SIG-M5 treated with dmso at 0.1 percent for 504 hours (cell line): Measurements from ENCODE around the gene RIOK1.
"Not testable (repeated sequence)": the region's sequence is repeated elsewhere in the genome, so short reads cannot be mapped to it uniquely, and the experiment has no call there.

Source experiments
- DNase-seq: peaks from one replicate; lab custom pipeline; 2025; ENCODE audit not compliant: unreplicated experiment; lab: John Stamatoyannopoulos, UW

The RIOK1 gene

DNA sequence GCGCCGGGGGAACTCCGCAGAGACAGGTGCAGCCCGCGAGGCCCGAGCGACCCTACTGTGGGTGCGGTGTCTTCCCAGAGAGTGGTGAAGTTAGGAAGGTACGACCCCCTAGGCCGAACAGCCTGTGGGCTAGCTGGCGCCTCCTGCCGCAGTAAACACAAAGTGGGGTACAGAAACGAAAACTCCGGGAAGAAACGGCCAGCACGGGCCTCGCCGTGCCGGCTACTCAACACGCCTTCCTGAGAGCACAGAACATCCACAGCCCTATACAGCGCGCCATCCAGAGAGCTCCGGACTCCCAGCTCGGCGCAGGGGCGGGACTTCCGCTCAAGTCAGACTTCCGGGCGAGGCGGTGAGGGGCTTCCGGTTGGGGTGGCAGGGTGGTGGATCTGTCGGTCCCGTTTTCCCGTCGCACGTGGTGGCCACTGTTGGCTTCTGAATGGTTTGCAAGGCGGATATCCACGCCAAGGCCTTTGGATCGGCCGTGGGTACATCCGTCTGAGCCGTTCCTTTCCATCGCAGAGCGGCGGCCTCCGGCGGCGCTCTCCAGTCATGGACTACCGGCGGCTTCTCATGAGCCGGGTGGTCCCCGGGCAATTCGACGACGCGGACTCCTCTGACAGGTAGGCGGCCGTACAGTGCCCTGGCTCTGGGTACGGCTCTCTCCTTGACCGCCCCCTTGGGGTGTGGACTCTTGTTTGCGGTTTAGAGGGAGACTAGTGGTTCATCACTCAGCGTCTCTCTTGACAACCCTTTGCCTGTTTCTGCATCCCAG is at the start of gene RIOK1, which contains the start of gene CAGE1:
TSS of gene RIOK1 (plus strand) at position 358 of the 775 bp plus-strand sequence. CDS start at position 553, 195 bp downstream.
TSS of gene CAGE1 (minus strand) at position 292 of the 775 bp plus-strand sequence. CDS start 2,569 bp downstream, outside the sequence.
- peak; percentile 89 for DNase-seq

DNA sequence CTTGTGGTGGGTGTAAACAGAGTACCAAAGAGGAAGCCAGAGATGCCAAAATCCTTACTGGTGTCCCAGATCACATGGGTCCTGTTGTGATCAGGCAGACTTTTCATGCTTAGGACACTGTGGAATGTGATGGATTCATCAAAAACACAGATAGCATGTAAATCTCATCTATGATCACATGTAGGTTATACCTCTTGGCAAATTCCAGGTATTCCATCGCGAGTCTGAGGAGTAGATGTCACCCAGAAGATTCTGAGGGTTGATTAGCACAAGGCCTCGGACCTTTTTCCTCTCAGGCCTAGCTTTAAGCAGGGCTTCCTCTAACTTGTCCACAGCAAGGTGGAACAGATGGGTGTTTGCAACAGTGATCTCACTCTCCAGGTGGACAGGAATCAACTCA is 48.3 kb upstream of the RIOK1 start:
- DNase-seq = no peak

DNA sequence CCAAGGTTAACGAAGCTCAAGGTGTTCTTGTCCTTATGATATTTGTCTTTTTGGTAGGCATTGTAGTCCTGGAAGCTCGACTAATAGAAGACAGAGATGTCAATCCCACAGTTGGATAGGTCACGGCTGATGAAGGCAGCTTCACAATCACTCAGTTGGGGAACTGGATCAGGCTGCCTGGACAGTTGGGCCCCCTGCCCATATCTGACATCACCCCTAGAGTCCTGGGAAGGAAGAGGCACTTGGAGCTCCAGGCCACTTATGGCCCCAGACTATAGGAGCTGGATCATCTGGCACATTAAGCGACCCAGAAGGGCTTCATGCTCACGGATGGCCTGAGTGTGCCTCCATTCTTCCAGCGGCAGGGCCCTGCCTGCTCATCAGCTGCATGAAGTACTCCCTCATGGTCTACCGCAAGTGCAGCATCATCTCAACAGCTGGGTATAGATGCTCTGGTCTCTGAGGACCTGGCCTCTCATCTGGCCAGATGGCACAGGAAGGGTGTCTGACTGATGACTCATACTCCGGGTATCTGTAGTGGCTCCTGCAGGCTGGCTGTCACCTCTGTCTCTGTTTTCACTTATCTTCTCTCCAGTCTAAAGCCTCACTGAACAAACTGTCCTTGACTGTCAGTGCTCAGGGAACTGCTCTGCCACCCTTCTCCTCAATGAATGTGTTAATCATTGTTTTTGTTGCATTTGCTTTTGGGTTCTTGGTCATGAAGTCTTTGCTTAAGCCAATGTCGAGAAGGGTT is 47.4 kb upstream of the RIOK1 start:
- no peak for DNase-seq

DNA sequence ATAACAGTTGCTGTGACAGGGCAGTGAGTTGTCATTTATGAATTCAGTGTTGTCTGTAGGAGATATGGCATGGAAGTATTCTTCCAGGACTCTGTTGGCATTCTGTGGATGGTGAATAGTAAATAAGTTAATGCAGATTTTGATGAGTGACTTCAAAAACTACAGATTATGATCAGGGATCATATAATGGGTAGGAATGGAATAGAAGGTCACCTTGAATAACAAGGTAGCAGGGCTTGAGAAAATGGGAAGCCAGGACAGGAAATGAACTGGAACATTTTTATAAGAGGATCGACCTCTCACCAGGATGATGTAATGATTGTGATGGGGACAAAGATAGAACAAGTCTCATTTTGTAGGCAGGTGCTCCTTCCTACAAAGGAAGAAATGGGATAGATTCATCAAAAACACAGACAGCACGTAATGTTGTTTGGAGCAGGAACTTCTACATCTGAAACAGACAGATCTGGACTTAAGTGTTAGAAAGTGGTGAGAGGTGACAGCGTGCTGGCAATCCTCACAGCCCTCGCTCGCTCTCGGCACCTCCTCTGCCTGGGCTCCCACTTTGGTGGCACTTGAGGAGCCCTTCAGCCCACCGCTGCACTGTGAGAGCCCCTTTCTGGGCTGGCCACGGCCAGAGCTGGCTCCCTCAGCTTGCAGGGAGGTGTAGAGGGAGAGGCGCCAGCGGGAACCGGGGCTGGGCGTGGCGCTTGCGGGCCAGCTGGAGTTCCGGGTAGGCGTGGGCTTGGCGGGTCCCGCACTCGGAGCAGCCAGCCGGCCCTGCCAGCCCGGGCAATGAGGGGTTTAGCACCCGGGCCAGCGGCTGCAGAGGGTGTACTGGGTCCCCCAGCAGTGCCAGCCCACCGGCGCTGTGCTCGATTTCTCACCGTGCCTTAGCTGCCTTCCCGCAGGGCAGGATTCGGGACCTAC is 45.8 kb upstream of the RIOK1 start:
- no peak for DNase-seq

DNA sequence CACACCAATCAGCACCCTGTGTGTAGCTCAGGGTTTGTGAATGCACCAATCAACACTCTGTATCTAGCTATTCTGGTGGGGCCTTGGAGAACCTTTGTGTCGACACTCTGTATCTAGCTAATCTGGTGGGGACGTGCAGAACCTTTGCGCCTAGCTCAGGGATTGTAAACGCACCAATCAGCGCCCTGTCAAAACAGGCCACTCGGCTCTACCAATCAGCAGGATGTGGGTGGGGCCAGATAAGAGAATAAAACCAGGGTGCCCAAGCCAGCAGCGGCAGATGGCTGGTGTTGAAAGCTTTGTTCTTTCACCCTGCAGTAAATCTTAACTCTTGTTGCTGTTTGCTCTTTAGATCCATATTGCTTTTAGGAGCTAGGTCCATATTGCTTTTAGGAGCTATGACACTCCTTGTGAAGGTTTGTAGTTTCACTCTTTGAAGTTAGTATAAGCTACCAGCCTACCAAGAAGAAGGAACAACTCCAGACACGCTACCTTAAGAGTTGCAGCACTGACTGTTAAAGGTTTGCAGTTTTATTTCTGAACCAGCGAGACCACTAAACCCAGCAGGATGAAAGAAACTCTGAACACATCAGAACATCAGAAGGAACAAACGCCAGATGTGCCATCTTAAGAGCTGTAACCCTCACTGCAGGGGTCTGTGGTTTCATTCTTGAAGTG is 44.7 kb upstream of the RIOK1 start:
- DNase-seq = not testable (repeated sequence)

DNA sequence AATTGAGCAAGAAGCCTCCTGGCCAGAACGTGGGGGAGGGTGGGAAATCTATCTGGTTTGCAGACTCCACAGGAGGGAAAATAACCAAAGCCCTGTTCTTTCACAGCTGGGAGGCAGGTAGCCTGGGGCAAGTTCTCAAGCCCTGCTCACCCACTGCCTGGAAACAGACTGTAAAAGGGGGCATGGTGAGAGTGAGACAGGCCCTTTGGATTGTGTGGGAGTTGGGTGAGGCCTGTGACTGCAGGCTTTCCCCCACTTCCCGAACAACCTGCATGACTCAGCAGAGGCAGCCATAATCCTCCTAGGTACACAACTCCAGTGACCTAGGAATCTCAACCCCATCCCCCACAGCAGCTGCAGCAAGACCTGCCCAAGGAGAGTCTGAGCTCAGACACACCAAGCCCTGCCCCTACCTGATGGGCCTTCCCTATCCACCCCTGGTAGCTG is 42.0 kb upstream of the RIOK1 start:
- not testable (repeated sequence) for DNase-seq

DNA sequence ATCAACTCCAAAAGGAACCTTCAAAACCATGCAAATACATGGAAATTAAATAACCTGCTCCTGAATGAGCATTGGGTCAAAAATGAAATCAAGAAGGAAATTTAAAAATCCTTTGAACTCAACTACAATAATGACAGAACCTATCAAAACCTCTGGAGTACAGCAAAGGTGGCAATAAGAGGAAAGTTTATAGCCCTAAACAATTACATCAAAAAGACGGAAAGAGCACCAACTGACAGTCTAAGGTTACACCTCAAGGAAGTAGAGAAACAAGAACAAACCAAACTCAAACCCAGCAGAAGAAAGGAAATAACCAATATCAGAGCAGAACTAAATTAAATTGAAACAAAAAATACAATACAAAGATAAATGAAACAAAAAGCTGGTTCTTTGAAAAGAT is 39.0 kb upstream of the RIOK1 start:
- DNase-seq = not testable (repeated sequence)

DNA sequence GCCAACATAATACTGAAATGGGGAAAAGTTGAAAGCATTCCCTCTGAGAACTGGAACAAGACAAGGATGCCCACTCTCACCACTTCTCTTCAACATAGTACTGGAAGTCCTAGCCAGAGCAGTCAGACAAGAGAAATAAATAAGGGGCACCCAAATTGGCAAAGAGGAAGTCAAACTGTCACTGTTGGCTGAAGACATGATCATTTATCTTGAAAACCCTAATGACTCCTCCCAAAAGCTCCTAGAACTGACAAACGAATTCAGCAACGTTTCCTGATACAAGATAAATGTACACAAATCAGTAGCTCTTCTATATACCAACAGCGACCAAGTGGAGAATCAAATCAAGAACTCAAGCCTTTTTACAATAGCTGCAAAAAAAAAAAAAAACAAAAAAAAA is 37.7 kb upstream of the RIOK1 start:
- DNase-seq = not testable (repeated sequence)

DNA sequence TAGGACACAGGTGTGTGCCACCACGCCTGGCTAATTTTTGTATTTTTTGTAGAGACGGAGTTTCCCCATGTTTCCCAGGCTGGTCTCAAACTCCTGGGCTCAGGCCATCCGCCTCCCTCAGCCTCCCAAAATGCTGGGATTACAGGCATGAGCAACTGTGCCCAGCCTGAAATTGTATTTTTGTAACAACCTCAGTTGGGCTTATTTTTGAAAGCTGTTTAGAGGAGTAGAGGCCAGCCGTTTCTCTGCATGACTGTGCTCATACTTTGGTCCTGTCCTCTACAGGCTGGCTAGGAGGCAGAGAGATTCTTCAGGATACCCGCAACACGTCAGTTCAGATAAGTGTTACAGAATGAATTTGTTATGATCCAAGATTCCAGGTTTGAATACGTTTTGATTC is 22.2 kb upstream of the RIOK1 start:
- DNase-seq = no peak

DNA sequence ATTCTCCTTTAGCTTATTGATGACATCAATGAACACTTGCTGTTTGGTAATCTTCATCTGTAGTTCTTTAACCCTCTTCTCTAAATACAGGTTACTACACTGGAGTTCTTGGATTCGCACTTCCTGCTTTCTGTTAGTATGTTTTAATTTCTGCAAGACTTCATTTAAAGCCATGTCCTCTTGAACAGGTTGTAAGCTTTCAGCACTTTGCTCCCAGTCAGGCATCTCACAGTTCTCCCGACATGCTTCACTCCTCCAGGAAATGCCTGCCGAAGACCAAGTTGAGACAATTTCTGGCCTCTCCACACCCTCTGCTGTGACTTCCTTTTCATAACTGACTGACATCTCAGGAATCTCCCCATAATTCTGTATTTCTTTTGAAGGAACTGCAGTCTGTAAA is 15.9 kb upstream of the RIOK1 start:
- DNase-seq = peak; percentile 16

DNA sequence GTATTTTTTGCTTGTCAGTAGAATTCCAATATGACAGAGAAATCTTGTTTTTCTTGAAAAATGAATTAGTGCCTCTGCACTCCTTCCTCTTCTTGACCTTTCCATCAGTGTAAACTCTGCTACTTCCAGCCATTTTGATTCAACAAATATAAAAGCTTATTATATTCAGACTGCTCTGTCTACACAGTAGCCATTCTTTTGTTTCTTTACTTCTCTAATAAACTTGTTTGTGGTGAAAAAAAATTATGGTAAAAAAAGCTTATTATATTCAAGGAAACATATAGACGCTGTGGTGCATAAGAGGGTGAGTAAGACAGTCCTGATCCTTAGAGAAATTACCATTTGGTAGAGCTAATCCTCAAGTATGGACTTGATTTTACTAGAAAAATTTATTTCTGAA is 11.6 kb upstream of the RIOK1 start:
- DNase-seq = no peak

DNA sequence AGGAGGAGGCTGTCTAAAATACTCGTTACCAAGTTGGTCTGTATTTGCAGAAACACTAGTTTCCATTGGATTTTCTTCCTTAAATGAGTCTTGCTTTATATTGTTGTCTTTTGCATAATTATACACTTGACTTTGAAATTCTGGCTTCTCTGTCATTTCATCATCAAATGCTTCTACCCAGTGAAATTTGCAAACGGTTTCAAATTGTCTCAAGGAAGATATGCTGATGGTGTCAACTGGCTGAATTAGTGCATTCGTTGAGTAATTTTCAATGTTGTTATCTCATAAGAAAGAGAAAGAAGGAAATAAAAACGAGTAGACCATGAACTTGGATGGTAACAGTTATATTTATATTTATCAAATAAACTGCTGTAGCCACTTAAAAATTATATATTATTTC is 10.9 kb upstream of the RIOK1 start:
- peak; percentile 8 for DNase-seq

DNA sequence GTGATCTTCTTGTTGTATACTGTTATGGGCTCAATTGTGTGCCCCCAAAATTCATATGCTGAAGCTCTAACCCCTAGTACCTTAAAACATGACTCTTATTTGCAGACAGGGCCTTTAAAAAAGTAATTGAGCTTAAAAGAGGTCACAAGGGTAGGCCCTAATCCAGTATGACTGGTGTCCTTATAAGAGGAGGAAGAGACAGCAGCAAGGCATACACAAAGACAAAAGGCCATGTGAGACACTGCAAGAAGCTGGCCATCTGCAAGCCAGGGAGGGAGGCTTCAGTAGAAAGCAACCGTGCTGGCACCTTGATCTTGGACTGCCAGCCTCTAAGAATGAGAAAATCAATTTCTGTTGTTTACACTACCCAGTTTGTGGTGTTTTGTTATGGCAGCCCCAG is 8.5 kb upstream of the RIOK1 start:
- DNase-seq = no peak

DNA sequence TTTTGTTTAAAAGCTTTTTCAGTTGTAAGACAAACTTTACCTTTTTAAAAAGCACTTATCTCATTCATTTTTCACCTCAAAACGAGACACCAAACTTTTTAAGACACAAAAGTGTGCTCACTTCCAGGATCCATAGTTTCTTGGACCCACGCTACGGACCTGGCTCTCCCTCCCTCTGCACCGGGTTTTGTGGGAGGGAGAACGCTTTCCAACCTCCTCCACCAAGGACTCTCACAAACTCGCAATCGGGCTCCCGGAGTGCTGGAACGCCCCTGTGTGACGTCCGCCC is 502 bp upstream of the RIOK1 start:
- DNase-seq = peak; percentile 68

DNA sequence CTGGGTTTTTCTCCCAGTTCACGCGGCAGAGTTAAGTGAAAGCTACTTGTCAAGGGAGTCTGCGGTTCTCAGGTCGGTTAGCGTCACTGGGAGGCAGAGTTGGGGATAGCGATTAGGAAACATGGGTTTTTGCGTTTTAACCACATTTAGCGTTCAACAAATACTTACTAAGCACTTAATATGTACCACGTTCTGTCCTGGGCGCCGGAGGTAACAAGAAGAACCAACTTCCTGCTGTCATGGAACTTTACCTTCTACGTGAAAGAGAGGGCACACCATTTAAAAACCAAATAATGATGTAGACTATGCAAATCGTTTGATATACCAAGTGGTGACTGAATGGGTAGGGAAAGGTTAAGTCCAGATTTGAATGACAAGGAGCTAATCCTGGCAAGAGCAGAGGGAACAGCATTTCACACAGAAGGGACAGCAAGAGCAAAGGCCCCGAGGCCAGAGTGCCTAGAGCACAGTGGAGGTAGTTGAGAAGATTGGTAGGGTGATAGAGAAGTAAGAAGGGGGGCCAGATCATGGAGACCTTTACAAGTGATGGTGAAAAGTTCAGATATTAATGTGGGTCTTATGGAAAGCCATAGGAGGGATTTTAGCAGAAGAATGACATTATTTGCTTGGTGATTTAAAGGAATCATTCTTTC is 744 bp downstream of the RIOK1 start:
- DNase-seq = no peak

DNA sequence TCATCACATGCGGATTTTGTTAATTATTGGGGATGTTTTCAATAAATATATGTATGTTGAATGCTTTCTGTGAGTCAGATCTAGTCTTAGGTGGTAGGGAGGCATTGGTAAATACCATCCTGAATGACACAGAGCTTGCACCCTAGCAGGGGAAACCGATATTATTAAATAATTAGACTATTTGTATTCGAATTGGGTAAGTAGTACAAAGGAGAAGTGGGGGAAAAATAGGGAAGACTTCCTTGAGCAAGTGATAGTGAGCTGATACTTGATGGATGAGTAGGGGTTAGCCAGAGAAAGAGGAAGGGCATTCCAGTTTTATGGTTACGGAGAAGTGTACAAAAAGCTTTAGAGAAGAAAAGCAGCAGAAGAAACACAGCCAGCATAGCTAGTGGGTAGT is 1.5 kb downstream of the RIOK1 start:
- DNase-seq = peak; percentile 52

DNA sequence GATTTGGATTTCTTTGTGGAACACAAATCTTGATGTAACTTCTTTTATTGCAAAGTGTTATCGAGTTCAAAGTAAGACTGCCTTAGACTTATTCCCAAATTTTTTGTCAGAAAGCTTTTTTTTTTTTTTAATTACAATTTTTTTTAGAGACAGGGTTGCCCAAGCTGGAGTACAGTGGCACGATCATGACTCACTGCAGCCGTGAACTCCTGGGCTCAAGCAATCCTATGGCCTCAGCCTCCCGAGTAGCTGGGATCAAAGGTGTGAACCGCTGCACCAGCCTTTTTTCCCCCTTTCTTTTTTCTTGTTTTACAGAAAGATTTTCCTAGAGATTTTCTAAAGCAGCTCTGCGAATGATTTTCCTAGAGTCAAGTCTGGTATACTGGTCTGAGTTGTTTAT is 2.8 kb downstream of the RIOK1 start:
- DNase-seq = no peak

DNA sequence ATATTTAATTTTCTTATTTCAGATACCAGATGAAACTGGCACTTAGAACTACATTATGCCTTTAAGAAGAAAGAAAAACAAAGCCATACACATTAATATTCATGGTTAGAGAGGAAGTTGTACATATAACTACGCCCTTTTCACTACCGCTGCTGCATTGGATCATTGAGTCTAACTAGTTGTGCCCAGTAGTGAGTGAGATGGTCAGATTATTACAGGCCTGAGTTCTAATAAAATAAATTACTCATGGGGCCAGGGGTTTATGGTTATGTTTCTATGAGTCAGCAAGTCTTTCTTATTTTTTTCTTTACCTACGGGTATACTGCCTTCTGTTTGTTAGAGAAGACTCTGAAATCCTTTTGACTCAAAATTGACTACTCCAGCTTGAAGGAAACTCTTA is 11.5 kb downstream of the RIOK1 start:
- DNase-seq = no peak

DNA sequence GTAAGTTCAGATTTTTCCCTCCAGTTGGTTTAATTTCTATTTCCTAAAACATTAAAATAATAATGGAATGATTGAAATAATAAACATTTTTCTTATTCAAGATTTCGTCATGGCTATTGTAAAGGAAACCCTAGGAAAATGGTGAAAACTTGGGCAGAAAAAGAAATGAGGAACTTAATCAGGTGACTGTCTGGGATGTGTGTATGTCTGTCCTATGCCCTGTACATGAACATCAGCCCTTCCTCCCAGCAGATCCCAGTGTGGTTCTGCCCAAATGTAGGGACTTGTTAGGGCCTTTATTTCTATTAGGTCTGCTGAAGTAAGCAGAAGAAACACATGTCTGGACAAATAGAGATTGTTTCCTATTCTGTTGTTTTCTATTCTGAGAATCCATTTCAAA is 13.1 kb downstream of the RIOK1 start:
- no peak for DNase-seq

DNA sequence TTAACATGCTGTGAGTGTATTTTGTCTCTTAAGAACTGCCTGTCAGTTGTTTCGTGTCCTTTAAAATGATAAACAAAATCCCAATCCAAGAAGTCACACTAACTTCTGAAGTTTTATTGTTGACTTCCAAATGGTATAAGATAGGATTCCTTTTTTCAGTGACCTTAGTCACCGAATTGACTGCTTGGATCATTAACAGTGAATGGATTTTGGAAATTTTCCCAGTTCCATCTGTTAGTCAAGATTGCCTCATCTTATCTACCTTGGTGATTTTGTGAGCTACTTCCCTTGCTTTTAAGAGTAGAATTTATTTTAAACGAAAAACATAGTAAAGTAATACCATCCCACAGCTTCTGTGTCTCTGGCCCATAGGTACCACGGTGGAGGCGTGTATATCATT is 14.9 kb downstream of the RIOK1 start:
- DNase-seq = no peak
